Activated naive CD8-positive, alpha-beta T cell treated with anti-CD3 and anti-CD28 coated beads, Interleukin-2, amount 50 U/mL, for 16 hours (primary cell): Measurements from ENCODE around the gene CD101.

Experiments
- DNase-seq: peaks from one replicate; pipeline ENCODE4 v3.0.0-alpha.2; 2020; ENCODE audit warnings: low read depth, low spot score

Gene CD101

DNA sequence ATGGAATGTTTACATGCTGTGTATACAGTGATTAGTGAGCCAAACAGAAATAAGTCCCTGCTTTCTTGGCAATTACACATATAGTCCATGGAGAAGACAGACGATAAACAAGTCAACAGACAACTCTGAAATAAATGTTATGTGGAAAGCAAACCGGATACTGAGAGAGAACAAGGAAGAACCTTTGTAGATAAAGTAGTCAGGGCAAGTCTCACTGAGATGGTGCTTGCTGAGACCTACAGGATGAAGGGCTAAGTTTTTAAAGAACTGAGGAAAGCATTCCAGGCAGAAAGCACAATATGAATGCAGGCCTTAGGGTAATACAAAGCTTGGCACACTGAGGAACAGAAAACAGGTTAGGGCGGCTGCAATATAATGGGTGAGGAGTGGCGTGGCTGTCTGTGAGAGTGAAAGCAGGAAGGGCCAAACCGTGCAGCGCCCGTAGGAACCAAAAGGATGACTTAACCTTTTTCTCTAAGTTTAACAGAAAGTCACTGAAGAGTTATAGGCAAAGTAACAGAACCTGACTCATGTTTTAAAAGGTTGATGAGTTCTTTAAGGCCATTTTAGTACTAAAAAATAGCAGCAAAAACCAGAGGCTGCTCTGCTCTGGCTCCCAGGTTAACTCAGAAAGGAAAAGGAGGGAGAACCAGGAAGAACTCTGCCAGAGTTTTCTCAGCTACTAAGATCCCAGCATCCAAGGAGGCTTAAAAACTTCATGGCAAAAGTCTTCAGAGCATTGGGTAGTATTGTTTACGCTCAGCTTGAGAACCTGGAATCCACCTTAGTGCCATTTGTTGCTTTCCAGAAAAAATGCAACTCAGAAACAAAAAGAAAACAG, 49.9 kb downstream of the CD101 start:
- DNase-seq = no peak

DNA sequence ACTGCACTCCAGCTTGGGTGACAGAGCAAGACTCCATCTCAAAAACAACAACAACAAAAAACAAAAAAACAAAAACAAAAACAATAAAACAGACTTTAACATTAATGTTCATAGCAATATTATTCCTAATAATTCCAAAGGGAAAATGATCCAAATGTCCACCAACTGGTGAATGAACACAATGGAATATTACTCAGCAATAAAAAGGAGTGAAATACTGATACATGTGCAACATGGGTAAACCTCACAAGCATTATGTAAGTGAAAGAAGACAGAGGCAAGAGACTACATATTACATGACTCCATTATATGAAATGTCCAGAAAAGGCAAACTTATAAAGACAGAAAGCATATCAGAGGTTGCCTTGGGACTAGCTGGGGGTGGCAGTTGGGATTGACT, 52.5 kb downstream of the CD101 start:
- no peak for DNase-seq

DNA sequence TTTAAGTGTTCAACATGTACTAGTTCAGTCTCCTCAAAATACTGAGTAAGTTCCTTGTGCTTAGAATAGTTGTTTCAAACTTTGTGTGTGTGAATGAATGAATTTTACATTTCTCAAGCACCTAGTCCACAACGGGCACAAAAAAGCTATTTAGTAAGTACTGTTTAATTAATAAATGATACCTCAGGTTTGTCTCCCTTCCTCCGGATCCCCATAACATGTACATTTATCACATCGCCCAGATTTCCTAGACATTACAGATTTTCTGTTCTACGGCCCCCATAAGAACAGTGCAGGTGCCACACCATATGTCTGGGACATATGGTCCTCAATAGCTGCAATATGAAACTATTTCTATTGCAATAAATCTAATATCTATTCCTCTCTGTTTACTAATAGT, 57.2 kb downstream of the CD101 start:
- no peak for DNase-seq

DNA sequence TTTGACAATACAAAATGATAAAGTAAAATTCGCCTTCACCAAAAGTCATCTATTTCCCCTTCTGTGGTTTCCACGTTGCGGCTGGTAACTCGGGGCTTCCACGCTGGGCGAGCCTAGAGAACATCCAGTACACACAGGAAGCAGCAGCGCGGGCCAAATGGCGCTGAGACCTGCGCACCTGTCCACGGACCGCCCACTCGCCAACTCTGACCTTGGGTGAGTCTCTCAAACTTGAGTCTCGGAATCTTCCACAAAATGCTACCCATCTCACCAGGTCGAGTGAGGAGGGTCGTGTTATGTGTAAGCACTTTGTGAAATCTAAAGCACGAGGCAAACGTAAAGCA, 57.7 kb downstream of the CD101 start:
- DNase-seq = peak; percentile 36

DNA sequence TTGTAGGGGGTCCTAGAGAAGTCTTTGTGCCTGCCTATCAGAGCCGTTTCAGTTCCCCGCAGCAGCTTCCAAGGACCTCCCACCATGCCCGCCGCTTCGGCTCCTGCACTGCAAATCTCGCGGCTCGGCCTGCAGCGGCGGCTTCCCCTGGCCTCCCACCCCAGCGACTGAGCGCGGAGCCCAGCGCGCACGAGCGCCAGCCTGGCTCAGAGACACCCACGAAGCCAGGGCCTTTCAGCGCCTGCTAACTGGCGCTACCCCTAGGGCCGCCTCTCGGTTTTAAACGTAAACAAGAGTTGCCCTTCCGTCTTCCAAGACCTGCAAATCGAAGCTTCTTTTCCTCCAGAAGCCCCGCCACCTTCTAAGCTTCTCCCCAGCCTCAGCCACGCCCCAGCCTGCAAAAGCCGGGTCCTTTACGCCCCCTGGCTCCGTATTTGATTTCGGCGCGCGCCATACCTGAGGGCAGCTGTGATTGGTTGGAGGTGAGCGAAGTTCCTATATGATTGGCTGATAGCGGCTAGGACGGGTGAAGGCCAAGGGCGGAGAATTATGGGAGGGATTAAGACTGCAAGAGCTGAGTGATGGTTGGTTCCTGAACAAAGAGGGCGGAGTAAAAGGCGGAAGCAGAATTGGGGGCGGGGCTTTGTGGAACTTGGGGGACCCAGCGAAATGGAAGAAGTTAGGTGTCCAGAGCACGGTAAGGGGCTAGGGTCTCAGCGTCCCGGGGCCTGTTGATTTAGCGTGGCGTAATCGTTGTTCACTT, 58.3 kb downstream of the CD101 start, which contains the start of gene TTF2:
Gene TTF2 (plus strand): TSS at position 649 of the 763 bp plus-strand sequence. CDS start 21 bp downstream, at position 670.
- peak; percentile 89 for DNase-seq

DNA sequence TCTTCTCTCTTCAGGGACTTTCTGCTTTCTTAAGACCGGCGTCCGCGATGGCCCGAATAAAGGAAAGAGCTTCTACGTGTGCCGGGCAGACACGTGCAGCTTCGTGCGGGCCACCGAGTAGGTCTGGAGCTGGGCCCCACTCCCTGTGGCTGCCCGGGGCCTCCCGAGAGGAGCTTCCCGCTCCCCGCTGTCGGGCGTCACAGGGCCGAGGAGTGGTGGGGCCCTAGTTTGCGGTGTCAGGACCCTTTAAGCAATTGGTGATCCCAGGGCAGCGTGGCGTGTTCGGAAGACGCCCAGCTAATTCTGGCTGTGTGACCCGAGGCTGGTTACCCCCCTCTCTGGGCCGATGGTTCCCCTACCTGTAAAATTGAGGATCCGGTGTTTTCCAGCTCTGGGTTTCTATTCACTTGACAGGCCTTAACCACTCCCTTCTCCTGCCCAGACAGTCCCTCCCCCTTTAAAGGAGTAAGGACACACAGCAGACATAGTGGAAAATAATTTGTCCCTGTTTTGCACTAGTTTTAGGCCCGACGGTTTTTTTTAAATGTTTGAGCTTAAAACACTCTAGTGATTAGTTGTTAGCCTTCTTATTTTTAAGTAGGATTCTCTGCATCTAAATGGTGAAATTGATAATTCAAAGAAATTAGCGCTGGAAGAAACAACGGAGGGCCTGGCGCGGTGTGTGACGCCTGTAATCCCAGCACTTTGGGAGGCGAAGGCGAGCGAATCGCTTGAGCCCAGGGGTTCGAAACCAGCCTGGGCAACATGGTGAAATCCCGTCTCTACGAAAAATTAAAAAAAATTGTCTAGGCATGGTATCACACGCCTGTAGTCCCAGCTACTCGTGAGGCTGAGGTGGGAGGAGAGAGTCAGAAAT, 59.1 kb downstream of the CD101 start:
- DNase-seq = no peak

DNA sequence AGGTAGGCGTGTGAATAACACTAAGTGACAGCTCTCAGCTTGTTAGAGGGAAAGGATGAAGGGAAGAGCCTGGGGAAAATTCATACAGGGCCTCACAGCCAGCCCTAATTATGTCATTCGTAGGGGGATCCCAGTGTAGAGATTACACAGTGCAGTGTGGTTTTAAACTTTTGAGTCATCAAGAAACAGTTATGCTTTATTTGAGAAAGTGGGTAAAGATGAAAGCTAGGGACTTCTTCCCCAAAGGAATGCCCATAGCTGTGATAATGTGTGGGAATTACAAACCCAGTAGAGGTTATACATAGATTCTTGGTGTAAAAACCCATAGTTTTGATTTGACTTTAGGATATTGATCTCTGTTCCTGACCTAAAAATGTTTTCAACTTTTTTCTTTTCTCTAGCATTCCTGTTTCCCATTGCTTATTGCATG, 60.4 kb downstream of the CD101 start:
- no peak for DNase-seq

DNA sequence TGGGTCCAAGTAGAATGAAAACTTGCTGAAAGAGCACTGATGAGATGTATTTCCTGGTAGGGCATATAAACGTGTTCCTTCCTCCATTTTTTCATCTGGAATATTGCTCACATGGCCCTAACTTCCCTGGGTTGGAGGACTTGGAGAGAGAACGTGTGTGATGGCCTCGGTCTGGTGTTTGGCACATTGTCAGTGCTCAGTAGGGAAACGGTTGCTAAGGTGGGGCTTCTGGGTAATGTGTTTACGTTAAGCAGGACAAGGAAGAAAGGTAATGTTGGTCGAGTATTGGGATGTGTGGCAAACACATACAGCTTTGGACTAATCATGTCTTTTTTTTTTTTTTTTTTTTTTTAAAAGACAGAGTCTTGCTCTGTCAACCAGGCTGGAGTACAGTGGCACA, 64.8 kb downstream of the CD101 start:
- no peak for DNase-seq

DNA sequence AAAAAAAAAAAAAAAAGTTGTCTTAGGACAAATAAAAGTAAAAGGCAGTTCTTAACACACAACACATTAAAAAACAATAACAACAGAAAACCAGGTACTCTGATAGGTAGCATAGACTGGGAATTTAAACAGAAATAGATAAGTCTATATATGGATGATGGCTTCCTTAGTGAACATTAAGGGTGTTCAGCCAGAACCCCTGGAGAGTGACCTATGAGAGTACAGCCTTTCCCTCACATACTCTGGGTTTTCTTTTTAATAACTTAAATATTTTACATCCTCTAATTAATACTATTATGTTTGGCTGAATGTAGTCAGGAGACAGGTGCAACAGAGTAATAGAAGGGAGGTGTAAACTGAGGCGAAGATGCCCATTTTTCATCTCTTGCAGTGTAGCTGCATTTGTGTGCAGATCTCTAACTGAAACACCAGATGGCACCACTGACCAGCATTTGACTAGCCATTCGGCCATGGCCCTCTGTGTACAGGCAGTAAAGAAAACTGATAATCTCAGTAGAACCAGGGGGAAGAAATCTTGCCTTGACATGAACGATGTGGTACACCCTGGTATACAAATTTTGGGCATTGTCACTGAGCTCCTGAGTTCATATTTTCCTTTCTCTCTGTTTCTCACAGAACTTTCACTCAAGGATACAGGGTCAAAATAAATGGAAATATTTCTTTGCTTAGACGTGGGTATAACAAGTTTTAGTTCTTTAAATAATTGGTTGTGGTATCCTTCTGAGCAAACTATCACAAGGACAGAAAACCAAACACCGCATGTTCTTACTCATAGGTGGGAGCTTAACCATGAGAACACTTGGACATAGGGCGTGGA, 66.2 kb downstream of the CD101 start:
- no peak for DNase-seq

DNA sequence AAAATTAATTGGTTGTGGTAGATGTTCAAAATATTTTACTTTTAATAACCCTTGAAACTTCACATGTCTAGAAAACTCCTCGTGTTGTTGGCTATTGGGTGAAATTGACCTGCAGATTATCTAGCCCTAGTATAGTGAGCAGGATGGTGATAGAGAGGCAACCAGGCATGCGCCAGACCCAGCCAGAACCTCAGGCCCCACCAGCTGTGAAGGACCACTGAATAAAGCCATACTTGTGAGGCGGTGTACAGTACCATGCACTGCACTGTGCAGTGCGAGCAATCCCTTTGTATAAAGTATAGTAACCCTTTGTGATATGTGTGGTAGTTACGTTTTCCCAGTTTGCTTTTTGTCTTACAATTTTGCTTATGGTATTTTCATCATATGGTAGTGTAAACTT, 67.0 kb downstream of the CD101 start:
- no peak for DNase-seq

DNA sequence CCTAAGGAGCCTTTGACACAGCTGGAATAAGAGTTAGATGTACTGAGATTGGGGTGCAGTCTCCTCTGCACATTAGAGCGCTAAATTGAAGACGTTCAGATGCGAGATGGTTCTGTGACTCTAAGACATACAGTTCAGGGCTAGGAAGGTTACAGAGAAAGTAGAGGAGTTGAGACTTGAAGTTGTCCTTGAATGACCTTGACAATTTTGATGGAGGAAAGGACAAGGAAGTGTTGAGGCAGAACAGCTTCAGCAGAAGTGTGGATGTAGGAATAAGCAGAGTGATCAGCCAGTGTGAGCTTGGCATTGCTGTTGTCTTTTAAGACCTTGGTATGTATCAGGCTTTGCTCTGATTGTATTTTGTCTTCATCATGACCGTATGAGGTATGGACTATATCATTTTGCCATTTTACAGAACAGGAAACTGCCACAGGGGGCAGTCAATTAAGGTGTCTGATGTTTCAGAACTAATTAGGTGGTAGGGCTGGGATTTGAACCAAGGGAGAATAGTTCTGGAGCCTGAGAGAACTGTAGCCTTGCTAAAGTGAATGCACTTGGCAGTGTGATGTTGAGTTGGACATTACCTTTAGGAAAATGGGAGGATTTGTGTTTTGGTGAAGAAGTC, 67.8 kb downstream of the CD101 start:
- DNase-seq = no peak

DNA sequence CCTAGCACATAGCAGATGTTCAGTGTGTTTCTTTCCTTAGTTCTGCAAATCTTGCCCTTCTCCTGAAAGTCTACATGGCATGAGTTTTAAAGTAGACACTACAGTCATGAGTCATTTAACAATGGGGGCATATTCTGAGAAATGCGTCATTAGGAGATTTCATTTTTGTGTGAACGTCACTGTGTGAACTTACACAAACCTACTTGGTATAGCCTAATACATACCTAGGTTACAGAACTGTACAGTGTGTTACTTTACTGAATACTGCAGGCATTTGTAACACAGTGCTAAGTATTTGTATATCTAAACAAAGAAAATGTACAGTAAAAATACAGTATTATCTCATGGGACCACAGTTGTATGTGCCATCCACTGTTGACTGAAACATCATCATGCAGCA, 68.6 kb downstream of the CD101 start:
- DNase-seq = no peak

DNA sequence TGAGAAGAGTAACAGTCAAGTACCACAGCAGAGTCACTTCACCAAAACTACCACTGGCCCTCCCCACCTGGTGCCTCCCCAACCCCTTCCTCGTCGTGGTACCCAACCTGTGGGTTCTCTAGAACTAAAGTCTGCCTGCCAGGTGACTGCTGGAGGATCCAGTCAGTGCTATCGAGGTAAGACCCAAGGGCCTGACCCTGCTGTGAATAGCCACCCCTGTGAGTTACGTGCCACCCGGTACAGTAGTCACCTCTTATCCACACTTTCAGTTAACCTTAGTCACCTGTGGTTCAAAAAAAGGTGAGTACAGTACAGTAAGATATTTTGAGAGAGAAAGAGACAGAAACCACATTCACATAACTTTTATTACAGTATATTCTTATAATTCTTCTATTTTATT, 75.1 kb downstream of the CD101 start:
- no peak for DNase-seq

DNA sequence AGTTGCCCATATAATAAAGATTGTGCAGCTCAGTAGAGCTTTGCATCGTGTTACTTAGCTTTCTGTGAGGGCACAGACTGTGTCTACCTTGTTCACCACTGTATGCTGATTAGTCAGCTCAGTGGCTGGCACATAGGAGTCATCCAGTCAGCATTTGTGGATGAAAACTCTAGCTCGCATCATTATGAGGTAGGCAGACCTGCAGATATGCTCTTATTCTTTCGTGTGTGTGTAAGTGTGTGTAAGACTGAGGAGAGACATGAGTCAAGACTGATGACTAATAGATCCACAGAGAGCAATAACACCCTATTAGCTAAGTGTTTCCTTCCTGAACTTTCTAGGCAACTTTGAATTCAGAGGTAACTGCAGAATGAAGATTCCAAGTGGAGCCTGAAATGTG, 75.7 kb downstream of the CD101 start:
- no peak for DNase-seq

DNA sequence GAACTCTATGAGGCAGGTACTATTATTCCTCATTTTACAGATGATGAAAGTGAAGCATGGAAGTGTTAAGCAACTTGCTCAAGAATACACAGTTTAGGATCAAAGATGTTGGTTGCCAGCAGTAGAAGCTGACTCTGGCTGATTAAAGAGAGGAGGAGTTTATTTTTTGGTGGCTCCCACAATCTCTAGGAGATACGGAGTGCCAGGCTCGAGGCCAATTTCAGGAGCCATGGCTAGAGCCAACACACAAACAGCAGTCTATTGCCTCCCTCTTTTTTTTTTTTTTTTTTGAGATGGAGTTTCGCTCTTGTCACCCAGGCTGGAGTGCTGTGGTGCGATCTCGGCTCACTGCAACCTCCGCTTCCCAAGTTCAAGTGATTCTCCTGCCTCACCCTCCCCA, 78.2 kb downstream of the CD101 start:
- no peak for DNase-seq

DNA sequence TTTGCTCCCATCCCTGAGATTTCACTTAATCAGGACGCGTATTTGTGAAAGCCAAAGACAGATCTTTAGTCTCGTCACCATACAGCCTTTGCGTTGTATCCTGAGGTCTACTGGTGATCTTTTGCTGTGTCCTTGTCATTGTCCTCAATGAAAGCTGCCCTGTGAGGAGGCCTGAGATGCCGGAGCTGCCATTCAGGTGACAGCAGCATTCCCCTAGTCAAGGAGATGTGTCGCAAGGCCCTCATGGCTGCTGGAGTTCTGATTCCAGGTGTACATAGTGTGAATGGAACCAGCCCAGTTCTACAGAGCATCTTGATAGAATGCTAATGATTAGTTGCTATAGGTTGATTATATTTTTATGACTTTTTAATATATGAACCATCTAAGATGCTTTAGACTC, 82.7 kb downstream of the CD101 start:
- DNase-seq = no peak
